HK-2 (cell line): ENCODE results near the gene CCL5.
A peak's percentile ranks its signal among the peaks of the same experiment; 100 is the strongest.

ENCODE experiments used
- DNase-seq: peaks from one replicate; pipeline ENCODE4 v3.0.0-alpha.2; 2018; ENCODE audit not compliant: unreplicated experiment

Gene CCL5

GRCh38 chr17:35867574-35867973 lies 12.6 kb downstream of the CCL5 start:
- DNase-seq, result no peak

GRCh38 chr17:35866341-35866950 lies 13.7 kb downstream of the CCL5 start:
- DNase-seq, result no peak

- no peak for DNase-seq
These were observed 14.5 kb downstream of the CCL5 start for GRCh38 chr17:35865412-35866340.

GRCh38 chr17:35864853-35865252 lies 15.3 kb downstream of the CCL5 start:
- DNase-seq, result no peak

- no peak for DNase-seq
These were observed 23.6 kb downstream of the CCL5 start for GRCh38 chr17:35856603-35857002.

- no peak for DNase-seq
These were observed 24.2 kb downstream of the CCL5 start for GRCh38 chr17:35855965-35856364.

- DNase-seq, result peak; percentile 36
These were observed 30.5 kb downstream of the CCL5 start for GRCh38 chr17:35849469-35850348.

GRCh38 chr17:35847633-35848373 lies 32.4 kb downstream of the CCL5 start:
- no peak for DNase-seq

GRCh38 chr17:35847006-35847405 lies 33.2 kb downstream of the CCL5 start:
- DNase-seq, result no peak

- DNase-seq, result no peak
These were observed 33.9 kb downstream of the CCL5 start for GRCh38 chr17:35846055-35846809.

GRCh38 chr17:35844547-35844946 lies 35.6 kb downstream of the CCL5 start:
- DNase-seq, result no peak

- DNase-seq, result no peak
These were observed 36.5 kb downstream of the CCL5 start for GRCh38 chr17:35843698-35844097.

- DNase-seq, result no peak
These were observed 37.9 kb downstream of the CCL5 start for GRCh38 chr17:35842239-35842638.

- no peak for DNase-seq
These were observed 38.7 kb downstream of the CCL5 start for GRCh38 chr17:35841505-35841904.

GRCh38 chr17:35841101-35841500 lies 39.1 kb downstream of the CCL5 start:
- no peak for DNase-seq

GRCh38 chr17:35825206-35825605 lies 55.0 kb downstream of the CCL5 start:
- DNase-seq, result no peak
